Measurements from ENCODE around the gene ZNF778.

ZNF778 gene
- 13.7 to 22.9 (median 22.9) reads per million in 3 experiments for total RNA-seq

GRCh38 chr16:89217388-89218191, at the start of gene ZNF778:
ZNF778 (plus strand) TSS chr16:89217703; CDS start chr16:89221128, 3,425 bp downstream.
- DNase-seq: peak; percentile 82

GRCh38 chr16:89168381-89169189, 48.9 kb upstream of the ZNF778 start:
- DNase-seq: no peak

- DNase-seq: no peak
Observed at GRCh38 chr16:89169778-89170177, 47.7 kb upstream of the ZNF778 start.

- DNase-seq: no peak
Observed at GRCh38 chr16:89170346-89171215, 46.9 kb upstream of the ZNF778 start.

GRCh38 chr16:89171216-89172170, 46.0 kb upstream of the ZNF778 start, which contains the start of gene CDH15:
CDH15 (plus strand) TSS chr16:89171748; CDS start chr16:89171832, 84 bp downstream.
- DNase-seq: peak; percentile 91

- no peak for DNase-seq
Observed at GRCh38 chr16:89172171-89172527, 45.4 kb upstream of the ZNF778 start.

GRCh38 chr16:89172528-89173173, 44.9 kb upstream of the ZNF778 start:
- no peak for DNase-seq

GRCh38 chr16:89173174-89173921, 44.2 kb upstream of the ZNF778 start:
- DNase-seq: no peak

- DNase-seq: no peak
Observed at GRCh38 chr16:89174055-89174827, 43.3 kb upstream of the ZNF778 start.

GRCh38 chr16:89174877-89175276, 42.6 kb upstream of the ZNF778 start:
- no peak for DNase-seq

GRCh38 chr16:89175280-89176146, 42.0 kb upstream of the ZNF778 start:
- no peak for DNase-seq

GRCh38 chr16:89176147-89176690, 41.3 kb upstream of the ZNF778 start:
- DNase-seq: no peak

GRCh38 chr16:89176717-89177116, 40.8 kb upstream of the ZNF778 start:
- DNase-seq: no peak

- DNase-seq: no peak
Observed at GRCh38 chr16:89177501-89177900, 40.0 kb upstream of the ZNF778 start.

- no peak for DNase-seq
Observed at GRCh38 chr16:89178453-89179147, 38.9 kb upstream of the ZNF778 start.

GRCh38 chr16:89179148-89179484, 38.4 kb upstream of the ZNF778 start:
- DNase-seq: no peak

GRCh38 chr16:89179656-89180315, 37.7 kb upstream of the ZNF778 start:
- no peak for DNase-seq

Measured in central memory CD4-positive, alpha-beta T cell (primary cell).